PC-9 (cell line): ENCODE measurements around the gene OPN1LW. TPM values are rescaled to one million over a fixed set of nuclear protein-coding genes. Genes with fewer than 3 reads are reported as not detected.
"Not testable (repeated sequence)": the region's sequence is repeated elsewhere in the genome, so short reads cannot be mapped to it uniquely, and the experiment has no call there.

Source experiments
- BruUV-seq: library from RNA; stranded (reverse); fragments of 400-500 nt; replicated peaks from 2 replicates; lab custom pipeline; 2021; lab: Mats Ljungman, UMichigan
- CTCF ChIA-PET: fragments of 300-600 bp; sonication (Branson Sonifier 250); formaldehyde crosslinking; loops from one replicate; lab custom pipeline; 2022; ENCODE audit warnings: antibody characterized with exemption; lab: Charles Lee
- POLR2A ChIA-PET: fragments of 300-600 bp; sonication (Branson Sonifier 250); formaldehyde crosslinking; loops from one replicate; lab custom pipeline; 2022; ENCODE audit warnings: antibody characterized with exemption; ENCODE audit not compliant: unreplicated experiment; lab: Charles Lee
- DNase-seq, 2 experiments: peaks; one replicate each; pipeline versions ENCODE4 v3.0.0 to v3.0.0-alpha.2; 2015 to 2022; ENCODE audit warnings: mixed read lengths in 1 of 2
- H2AFZ ChIP-seq: fragments of 200-600 bp; sonication (generic); 2 replicates; pipeline ENCODE4 v1.8.1; 2017; ENCODE audit warnings: antibody characterized with exemption
- H3F3A ChIP-seq: fragments of 200-600 bp; sonication (generic); 2 replicates; pipeline ENCODE4 v1.8.1; 2017; ENCODE audit warnings: antibody characterized with exemption, mild to moderate bottlenecking, low read depth; ENCODE audit not compliant: insufficient read depth
- H3K27ac ChIP-seq: fragments of 200-600 bp; sonication (generic); 2 replicates; pipeline ENCODE4 v1.6.1; 2016; ENCODE audit warnings: mixed run types
- H3K27me3 ChIP-seq: fragments of 200-600 bp; sonication (generic); 2 replicates; pipeline ENCODE4 v1.6.1; 2016; ENCODE audit warnings: low read depth, mixed run types; ENCODE audit not compliant: insufficient read depth
- H3K36me3 ChIP-seq: fragments of 200-600 bp; sonication (generic); 2 replicates; pipeline ENCODE4 v1.6.1; 2016; ENCODE audit warnings: low read depth, mixed run types
- H3K4me1 ChIP-seq: fragments of 200-600 bp; sonication (generic); replicated peaks from 2 replicates; pipeline ENCODE4 v1.6.1; 2016; ENCODE audit warnings: mixed run types; ENCODE audit not compliant: insufficient read depth
- H3K4me2 ChIP-seq: fragments of 200-600 bp; sonication (generic); 2 replicates; pipeline ENCODE4 v1.6.1; 2017; ENCODE audit warnings: mixed run types
- H3K4me3 ChIP-seq: fragments of 200-600 bp; sonication (generic); 2 replicates; pipeline ENCODE4 v1.6.1; 2016; ENCODE audit warnings: mixed run types
- H3K79me2 ChIP-seq: fragments of 200-600 bp; sonication (generic); 2 replicates; pipeline ENCODE4 v1.6.1; 2017; ENCODE audit warnings: low read depth, mixed run types
- H3K9me2 ChIP-seq: fragments of 200-600 bp; sonication (generic); 2 replicates; pipeline ENCODE4 v1.8.1; 2017; ENCODE audit warnings: mild to moderate bottlenecking; ENCODE audit not compliant: insufficient read depth
- H3K9me3 ChIP-seq: fragments of 200-600 bp; sonication (generic); 2 replicates; pipeline ENCODE4 v1.8.1; 2016; ENCODE audit warnings: low read depth; ENCODE audit not compliant: insufficient read depth
- H4K20me1 ChIP-seq: fragments of 200-600 bp; sonication (generic); 2 replicates; pipeline ENCODE4 v1.8.1; 2017; ENCODE audit not compliant: insufficient read depth
- intact Hi-C: fragments of 100-400 bp; cut with micrococcal nuclease; formaldehyde crosslinking; loops from one replicate; pipeline ENCODE4 v1.10.0; 2022; ENCODE audit not compliant: unreplicated experiment
- total RNA-seq: library from RNA; stranded (reverse); gene quantifications from 2 replicates; pipeline ENCODE4 v1.2.3, GENCODE V29; 2021

OPN1LW gene
- total RNA-seq, 1 experiment from 2014 or later: not detected

DNA sequence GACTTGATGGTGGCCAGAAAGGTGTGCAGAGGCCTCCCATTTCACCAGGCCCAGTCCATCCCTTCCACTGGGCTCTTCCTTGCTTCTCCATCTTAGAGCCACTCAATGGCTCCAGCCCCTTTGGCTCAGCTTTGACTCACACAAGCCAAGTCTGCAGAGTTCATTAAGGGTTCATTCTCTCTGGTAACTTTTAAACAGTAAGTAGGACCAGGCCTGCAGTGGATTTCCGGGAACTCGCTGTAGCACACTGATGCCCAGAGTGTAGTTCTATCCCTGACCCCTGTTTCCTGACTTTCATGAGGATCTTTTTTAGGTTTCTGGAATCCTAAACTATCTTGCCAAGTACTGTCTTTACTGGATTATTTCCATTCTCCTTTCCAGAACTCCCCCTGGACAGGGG lies 13.2 kb downstream of the OPN1LW start:
- H3K79me2 ChIP-seq, H3F3A ChIP-seq, DNase-seq, H3K27ac ChIP-seq, H3K4me1 ChIP-seq, H3K27me3 ChIP-seq, H3K4me3 ChIP-seq, H3K9me3 ChIP-seq, H3K4me2 ChIP-seq, H2AFZ ChIP-seq, H3K36me3 ChIP-seq, CTCF ChIA-PET, intact Hi-C loops, H4K20me1 ChIP-seq, BruUV-seq, POLR2A ChIA-PET, H3K9me2 ChIP-seq: not testable (repeated sequence)

DNA sequence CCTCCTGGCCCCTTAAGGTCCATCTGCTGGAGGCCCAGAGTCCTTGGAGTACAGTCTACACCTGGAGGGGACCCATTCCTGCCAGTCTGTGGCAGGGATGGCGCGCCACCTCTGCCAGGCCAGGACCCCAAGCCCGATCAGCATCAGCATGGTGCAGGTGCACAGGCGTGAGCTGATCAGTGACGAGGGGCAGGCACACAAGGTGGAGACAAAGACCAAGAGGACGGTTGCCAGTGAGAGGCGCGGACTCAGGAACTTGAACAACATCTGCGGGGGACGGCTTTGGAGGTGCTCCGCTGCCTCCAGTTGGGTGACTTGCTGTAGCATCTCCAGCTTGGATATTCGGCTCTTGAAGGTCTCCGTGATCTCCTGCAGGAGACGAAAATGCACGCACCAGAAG lies 15.3 kb downstream of the OPN1LW start:
- intact Hi-C loops, POLR2A ChIA-PET, DNase-seq, H3K36me3 ChIP-seq, H3K4me3 ChIP-seq, H3K79me2 ChIP-seq, H3K4me2 ChIP-seq, CTCF ChIA-PET, H3K27ac ChIP-seq, H2AFZ ChIP-seq, H3F3A ChIP-seq, BruUV-seq, H3K4me1 ChIP-seq, H3K27me3 ChIP-seq, H3K9me2 ChIP-seq, H4K20me1 ChIP-seq, H3K9me3 ChIP-seq: not testable (repeated sequence)

DNA sequence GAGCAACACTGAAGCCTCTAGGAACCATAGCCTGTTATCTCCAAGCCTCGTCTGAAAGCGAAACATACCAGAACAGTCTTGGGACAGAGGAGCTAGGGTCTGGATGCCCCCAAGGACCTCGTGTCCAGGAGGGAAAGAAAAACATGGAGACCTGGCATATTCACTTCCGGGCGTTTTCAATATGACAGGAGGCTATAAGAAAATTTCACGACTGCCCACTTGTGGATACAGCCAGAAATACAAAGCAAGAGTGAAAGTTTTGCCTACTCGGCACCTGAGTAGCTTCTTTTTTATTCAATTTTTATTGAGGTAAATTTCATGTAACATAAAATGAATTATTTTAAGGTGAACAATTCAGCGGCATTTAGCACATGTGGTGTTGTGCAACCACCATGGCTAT lies 20.9 kb downstream of the OPN1LW start:
- H3K9me3 ChIP-seq, intact Hi-C loops, H3K4me2 ChIP-seq, H3K9me2 ChIP-seq, BruUV-seq, H3K36me3 ChIP-seq, DNase-seq, H3K79me2 ChIP-seq, H3F3A ChIP-seq, H4K20me1 ChIP-seq, H3K27ac ChIP-seq, H3K4me3 ChIP-seq, H3K27me3 ChIP-seq, CTCF ChIA-PET, H2AFZ ChIP-seq, POLR2A ChIA-PET, H3K4me1 ChIP-seq: not testable (repeated sequence)

DNA sequence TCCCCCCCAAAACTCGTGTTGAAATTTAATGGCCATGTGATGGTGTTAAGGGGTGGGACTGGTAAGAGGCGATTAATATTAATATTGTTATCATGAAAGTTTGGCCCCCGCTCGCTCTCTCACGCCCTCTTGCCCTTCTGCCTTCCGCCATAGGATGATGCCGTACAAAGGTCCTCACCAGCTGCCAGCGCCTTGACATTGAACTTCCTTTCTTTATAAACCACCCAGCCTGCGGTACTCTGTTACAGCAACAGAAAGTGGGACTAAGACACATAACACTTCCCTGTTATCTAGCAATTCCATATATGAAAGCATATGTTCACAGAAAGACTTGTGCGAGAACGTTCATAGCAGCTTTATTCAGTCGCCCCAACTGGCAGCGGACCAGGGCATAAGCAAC lies 24.3 kb downstream of the OPN1LW start:
- H3K4me2 ChIP-seq, intact Hi-C loops, BruUV-seq, H3K9me2 ChIP-seq, H3K4me3 ChIP-seq, CTCF ChIA-PET, POLR2A ChIA-PET, H3K27me3 ChIP-seq, H3K9me3 ChIP-seq, H4K20me1 ChIP-seq, DNase-seq, H3K4me1 ChIP-seq, H2AFZ ChIP-seq, H3K27ac ChIP-seq, H3K79me2 ChIP-seq, H3F3A ChIP-seq, H3K36me3 ChIP-seq: not testable (repeated sequence)

DNA sequence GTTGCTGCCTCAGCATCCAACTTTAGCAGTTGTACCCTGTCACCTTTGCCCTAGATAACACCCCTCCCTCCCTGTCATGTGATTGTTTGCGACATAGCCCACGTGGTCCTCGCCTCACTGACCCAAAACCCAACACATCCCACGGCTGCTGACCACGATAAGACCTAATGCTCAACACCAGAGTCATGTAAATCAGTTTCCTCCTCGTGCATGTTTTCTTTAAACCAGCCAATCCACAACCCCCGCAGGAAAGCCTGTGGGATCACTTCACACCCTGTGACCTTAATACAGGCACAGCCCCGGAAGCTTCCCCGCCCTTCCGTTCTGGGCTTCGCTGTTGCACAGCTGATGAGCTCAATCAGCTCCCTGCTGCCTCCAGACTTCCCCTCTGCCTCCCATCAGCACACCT lies 28.5 kb downstream of the OPN1LW start:
- H3K4me2 ChIP-seq, H4K20me1 ChIP-seq, BruUV-seq, DNase-seq, H3F3A ChIP-seq, CTCF ChIA-PET, H3K36me3 ChIP-seq, POLR2A ChIA-PET, H3K27ac ChIP-seq, H3K9me3 ChIP-seq, H2AFZ ChIP-seq, intact Hi-C loops, H3K9me2 ChIP-seq, H3K4me1 ChIP-seq, H3K4me3 ChIP-seq, H3K27me3 ChIP-seq, H3K79me2 ChIP-seq: not testable (repeated sequence)

DNA sequence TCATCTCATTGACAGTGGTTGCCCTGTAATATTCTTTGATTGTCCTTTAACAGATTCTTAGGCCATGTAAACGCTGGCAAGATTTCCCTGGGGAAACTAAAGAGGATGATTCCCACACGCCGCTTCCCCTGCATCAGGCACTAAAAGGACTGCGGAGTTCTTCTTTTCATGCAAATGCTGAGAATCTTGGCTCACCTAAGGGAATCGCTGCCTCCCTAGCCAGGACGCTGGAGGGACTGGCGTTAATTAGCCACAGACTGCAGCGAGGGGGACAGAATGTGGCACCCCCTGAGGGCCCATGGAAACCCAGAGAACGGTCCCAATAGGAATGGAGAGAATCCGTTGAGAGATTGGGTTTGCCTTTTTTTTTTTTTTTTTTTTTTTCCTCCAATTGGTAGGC lies 30.3 kb downstream of the OPN1LW start:
- H3K4me3 ChIP-seq, H3F3A ChIP-seq, H2AFZ ChIP-seq, H3K36me3 ChIP-seq, CTCF ChIA-PET, H3K4me2 ChIP-seq, DNase-seq, H3K27me3 ChIP-seq, H3K9me3 ChIP-seq, H4K20me1 ChIP-seq, H3K9me2 ChIP-seq, BruUV-seq, POLR2A ChIA-PET, H3K4me1 ChIP-seq, intact Hi-C loops, H3K79me2 ChIP-seq, H3K27ac ChIP-seq: not testable (repeated sequence)

DNA sequence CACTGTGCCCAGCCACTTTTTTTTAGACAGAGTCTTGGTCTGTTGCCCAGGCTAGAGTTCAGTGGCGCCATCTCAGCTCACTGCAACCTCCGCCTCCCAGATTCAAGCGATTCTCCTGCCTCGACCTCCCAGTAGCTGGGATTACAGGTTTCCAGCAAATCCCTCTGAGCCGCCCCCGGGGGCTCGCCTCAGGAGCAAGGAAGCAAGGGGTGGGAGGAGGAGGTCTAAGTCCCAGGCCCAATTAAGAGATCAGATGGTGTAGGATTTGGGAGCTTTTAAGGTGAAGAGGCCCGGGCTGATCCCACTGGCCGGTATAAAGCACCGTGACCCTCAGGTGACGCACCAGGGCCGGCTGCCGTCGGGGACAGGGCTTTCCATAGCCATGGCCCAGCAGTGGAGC lies 38.3 kb downstream of the OPN1LW start, which contains the start of gene OPN1MW:
Gene OPN1MW, plus strand, starts transcription at position 301 of the 400 bp plus-strand sequence. Its CDS starts 82 bp downstream, at position 383.
- H3K9me2 ChIP-seq, BruUV-seq, H3F3A ChIP-seq, H3K27ac ChIP-seq, POLR2A ChIA-PET, H2AFZ ChIP-seq, H4K20me1 ChIP-seq, DNase-seq, intact Hi-C loops, CTCF ChIA-PET, H3K4me2 ChIP-seq, H3K9me3 ChIP-seq, H3K36me3 ChIP-seq, H3K27me3 ChIP-seq, H3K4me3 ChIP-seq, H3K79me2 ChIP-seq, H3K4me1 ChIP-seq: not testable (repeated sequence)
